Loucy (cell line): ENCODE data around the gene MS4A6A.

Experiments
- EZH2phosphoT487 ChIP-seq: fragments of 200-600 bp; IDR thresholded peaks from 2 replicates; pipeline ENCODE4 v1.6.1; 2018; ENCODE audit warnings: antibody characterized with exemption, mild to moderate bottlenecking, moderate library complexity, borderline replicate concordance
- TF ChIP-seq, protein P1 (sequence below): fragments of 200-600 bp; sonication (generic); conservative IDR thresholded peaks from 2 replicates; pipeline ENCODE4 v1.5.1; 2014; ENCODE audit warnings: mild to moderate bottlenecking, antibody characterized with exemption, low read length

DNA sequence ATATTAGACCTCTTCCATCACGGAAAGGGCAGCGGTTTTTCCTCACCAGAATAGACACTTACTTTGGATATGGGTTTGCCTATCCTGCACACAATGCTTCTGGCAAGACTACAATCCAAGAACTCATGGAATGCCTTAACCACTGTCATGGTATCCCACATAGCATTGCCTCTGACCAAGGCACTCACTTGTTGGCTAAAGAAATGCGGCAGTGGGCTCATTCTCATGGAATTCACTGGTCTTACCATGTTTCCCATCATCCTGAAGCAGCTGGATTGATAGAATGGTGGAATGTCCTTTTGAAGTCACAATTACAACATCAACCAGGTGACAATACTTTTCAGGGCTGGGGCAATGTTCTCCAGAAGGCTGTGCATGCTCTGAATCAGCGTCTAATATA is 39.3 kb upstream of the MS4A6A start:
- TF ChIP-seq EZH2phosphoT487 = no peak
- TF ChIP-seq, protein P1, sequence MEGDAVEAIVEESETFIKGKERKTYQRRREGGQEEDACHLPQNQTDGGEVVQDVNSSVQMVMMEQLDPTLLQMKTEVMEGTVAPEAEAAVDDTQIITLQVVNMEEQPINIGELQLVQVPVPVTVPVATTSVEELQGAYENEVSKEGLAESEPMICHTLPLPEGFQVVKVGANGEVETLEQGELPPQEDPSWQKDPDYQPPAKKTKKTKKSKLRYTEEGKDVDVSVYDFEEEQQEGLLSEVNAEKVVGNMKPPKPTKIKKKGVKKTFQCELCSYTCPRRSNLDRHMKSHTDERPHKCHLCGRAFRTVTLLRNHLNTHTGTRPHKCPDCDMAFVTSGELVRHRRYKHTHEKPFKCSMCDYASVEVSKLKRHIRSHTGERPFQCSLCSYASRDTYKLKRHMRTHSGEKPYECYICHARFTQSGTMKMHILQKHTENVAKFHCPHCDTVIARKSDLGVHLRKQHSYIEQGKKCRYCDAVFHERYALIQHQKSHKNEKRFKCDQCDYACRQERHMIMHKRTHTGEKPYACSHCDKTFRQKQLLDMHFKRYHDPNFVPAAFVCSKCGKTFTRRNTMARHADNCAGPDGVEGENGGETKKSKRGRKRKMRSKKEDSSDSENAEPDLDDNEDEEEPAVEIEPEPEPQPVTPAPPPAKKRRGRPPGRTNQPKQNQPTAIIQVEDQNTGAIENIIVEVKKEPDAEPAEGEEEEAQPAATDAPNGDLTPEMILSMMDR = no peak
